Measurements from ENCODE around the gene GRID2. TPM values are rescaled to one million over a fixed set of nuclear protein-coding genes. Genes with fewer than 3 reads are reported as not detected.

The GRID2 gene
- total RNA-seq, 1 donor from 2014 or later: not detected

GRCh38 chr4:93561842-93562241 is 1258.1 kb downstream of the GRID2 start:
- H3K4me3 ChIP-seq (ENCODE audit: low read depth, low read length): no peak overlapping the region
- TF ChIP-seq CTCF (conservative IDR thresholded peaks at IDR 0.05; ENCODE audit: low read depth, low read length): no peak
- DNase-seq (ENCODE audit: low read depth): no peak

- no peak for TF ChIP-seq CTCF (conservative IDR thresholded peaks at IDR 0.05; ENCODE audit: low read depth, low read length)
- DNase-seq (ENCODE audit: low read depth): no peak
- no peak overlapping the region for H3K4me3 ChIP-seq (ENCODE audit: low read depth, low read length)
Observed at GRCh38 chr4:93568758-93569157, 1265.0 kb downstream of the GRID2 start.

- DNase-seq (ENCODE audit: low read depth): no peak
- no peak for TF ChIP-seq CTCF (conservative IDR thresholded peaks at IDR 0.05; ENCODE audit: low read depth, low read length)
- no peak overlapping the region for H3K4me3 ChIP-seq (ENCODE audit: low read depth, low read length)
Observed at GRCh38 chr4:93573285-93573684, 1269.5 kb downstream of the GRID2 start.

GRCh38 chr4:93578942-93579341 is 1275.2 kb downstream of the GRID2 start:
- DNase-seq (ENCODE audit: low read depth): no peak
- TF ChIP-seq CTCF (conservative IDR thresholded peaks at IDR 0.05; ENCODE audit: low read depth, low read length): no peak
- H3K4me3 ChIP-seq (ENCODE audit: low read depth, low read length): no peak overlapping the region

- no peak for TF ChIP-seq CTCF (conservative IDR thresholded peaks at IDR 0.05; ENCODE audit: low read depth, low read length)
Observed at GRCh38 chr4:93605163-93605562, 1301.4 kb downstream of the GRID2 start.

GRCh38 chr4:93617606-93618005 is 1313.8 kb downstream of the GRID2 start:
- TF ChIP-seq CTCF (conservative IDR thresholded peaks at IDR 0.05; ENCODE audit: low read depth, low read length): no peak

More at GRCh38 chr4:93605163-93605562, 1301.4 kb downstream of the GRID2 start:
- no peak for DNase-seq (ENCODE audit: low read depth)
- no peak overlapping the region for H3K4me3 ChIP-seq (ENCODE audit: low read depth, low read length)

GRCh38 chr4:93633721-93634120 is 1330.0 kb downstream of the GRID2 start:
- H3K4me3 ChIP-seq (ENCODE audit: low read depth, low read length): no peak overlapping the region
- no peak for TF ChIP-seq CTCF (conservative IDR thresholded peaks at IDR 0.05; ENCODE audit: low read depth, low read length)
- DNase-seq (ENCODE audit: low read depth): no peak

More at GRCh38 chr4:93617606-93618005, 1313.8 kb downstream of the GRID2 start:
- H3K4me3 ChIP-seq (ENCODE audit: low read depth, low read length): no peak overlapping the region
- no peak for DNase-seq (ENCODE audit: low read depth)

Data from epithelial cell of proximal tubule (primary cell).